B cell (primary cell): ENCODE results near the gene ANKRD33B. TPM values are rescaled to one million over a fixed set of nuclear protein-coding genes. Genes with fewer than 3 reads are reported as not detected.

Experiments used
- ATAC-seq: fragments of 200-7000 bp; cut with Tn5 transposase; one replicate; pipeline ENCODE4 v1.10.0; 2021; ENCODE audit warnings: low read depth, mild to moderate bottlenecking, moderate number of reproducible peaks, moderate library complexity
- CTCF ChIA-PET: fragments of 350-600 bp; sonication (Branson Sonifier 250); formaldehyde crosslinking; loops from one replicate; lab custom pipeline; 2021; ENCODE audit warnings: antibody characterized with exemption, inconsistent platforms; lab: Charles Lee
- POLR2A ChIA-PET: fragments of 350-600 bp; sonication (Branson Sonifier 250); formaldehyde crosslinking; loops from one replicate; lab custom pipeline; 2021; ENCODE audit warnings: antibody characterized with exemption; lab: Charles Lee
- DNase-seq: peaks from one replicate; pipeline ENCODE4 v3.0.0; 2013
- H2AFZ ChIP-seq: 2 replicates; pipeline ENCODE4 v1.6.1; 2012; ENCODE audit warnings: mild to moderate bottlenecking, low read depth, low read length; ENCODE audit not compliant: insufficient read depth, poor library complexity, severe bottlenecking
- H3K27ac ChIP-seq, 2 donors: 1 replicate in 1 of 2; 2 replicates in 1 of 2; pipeline ENCODE4 v1.5.1; 2012 to 2013; ENCODE audit warnings: low read length in 2 of 2, mild to moderate bottlenecking in 2 of 2, moderate library complexity in 1 of 2
- H3K27me3 ChIP-seq, 4 experiments: fragments of 200-600 bp in 1 of 4; sonication (generic) in 1 of 4; replicated peaks in 1 of 4; 1 replicate in 2 of 4; 2 replicates in 2 of 4; pipeline versions ENCODE4 v1.6.1 to v1.7.0; 2013 to 2016; ENCODE audit warnings: low read length in 3 of 4, mild to moderate bottlenecking in 2 of 4, mixed read lengths in 1 of 4, moderate library complexity in 1 of 4; ENCODE audit not compliant: insufficient read depth in 4 of 4, control insufficient read depth in 3 of 4; ENCODE audit errors: control extremely low read depth in 1 of 4
- H3K36me3 ChIP-seq, 2 experiments: replicated peaks in 1 of 2; 1 replicate in 1 of 2; 2 replicates in 1 of 2; pipeline versions ENCODE4 v1.6.1 to v1.7.1; 2013; ENCODE audit warnings: low read length in 1 of 2; ENCODE audit not compliant: insufficient read depth in 2 of 2, control insufficient read depth in 1 of 2; ENCODE audit errors: control extremely low read depth in 1 of 2, extremely low read depth in 1 of 2
- H3K4me1 ChIP-seq, 2 donors: fragments of 200-600 bp in 1 of 2; sonication (generic) in 1 of 2; 1 replicate in 1 of 2; 2 replicates in 1 of 2; pipeline versions ENCODE4 v1.5.1 to v1.6.1; 2013 to 2017; ENCODE audit warnings: low read length in 2 of 2; ENCODE audit not compliant: control insufficient read depth in 2 of 2, insufficient read depth in 2 of 2
- H3K4me2 ChIP-seq: replicated peaks from 2 replicates; pipeline ENCODE3; 2012; ENCODE audit warnings: mild to moderate bottlenecking, low read depth, low read length; ENCODE audit not compliant: poor library complexity, severe bottlenecking
- H3K4me3 ChIP-seq, 5 experiments: fragments of 200-600 bp in 1 of 5; sonication (generic) in 1 of 5; 1 replicate in 3 of 5; 2 replicates in 2 of 5; pipeline versions ENCODE4 v1.5.1 to v1.7.0; 2011 to 2016; ENCODE audit warnings: low read length in 4 of 5, mild to moderate bottlenecking in 4 of 5, low read depth in 2 of 5, control low read depth in 1 of 5, moderate library complexity in 1 of 5; ENCODE audit not compliant: insufficient read depth in 1 of 5; ENCODE audit errors: control extremely low read depth in 1 of 5, extremely low read depth in 1 of 5
- H3K79me2 ChIP-seq: fragments of 200-600 bp; sonication (generic); one replicate; pipeline ENCODE4 v1.6.0; 2016; ENCODE audit warnings: low read length; ENCODE audit not compliant: control insufficient read depth, insufficient read depth
- H3K9ac ChIP-seq: fragments of 200-600 bp; sonication (generic); 2 replicates; pipeline ENCODE4 v1.6.1; 2017; ENCODE audit warnings: mild to moderate bottlenecking, low read length, moderate library complexity
- H3K9me3 ChIP-seq, 3 donors: one replicate each; pipeline versions ENCODE4 v1.6.1 to v1.7.1; 2013; ENCODE audit warnings: low read length in 2 of 3; ENCODE audit not compliant: control insufficient read depth in 2 of 3, insufficient read depth in 1 of 3; ENCODE audit errors: control extremely low read depth in 1 of 3
- H4K20me1 ChIP-seq: 2 replicates; pipeline ENCODE4 v1.6.0; 2012; ENCODE audit warnings: mild to moderate bottlenecking, low read length; ENCODE audit not compliant: insufficient read depth, control insufficient read depth, poor library complexity, severe bottlenecking
- H3K27ac Mint-ChIP-seq: one replicate; pipeline ENCODE4 v1.8.0; 2021; ENCODE audit warnings: mixed read lengths
- H3K27me3 Mint-ChIP-seq: one replicate; pipeline ENCODE4 v1.8.0; 2021; ENCODE audit warnings: mixed read lengths
- H3K4me1 Mint-ChIP-seq: one replicate; pipeline ENCODE4 v1.8.0; 2021; ENCODE audit warnings: mixed read lengths
- H3K4me3 Mint-ChIP-seq: one replicate; pipeline ENCODE4 v1.8.0; 2021; ENCODE audit warnings: mixed read lengths
- H3K9me3 Mint-ChIP-seq: one replicate; pipeline ENCODE4 v1.8.0; 2022; ENCODE audit warnings: mixed read lengths; ENCODE audit not compliant: insufficient read depth
- CTCF ChIP-seq: fragments of 200-600 bp; IDR thresholded peaks from one replicate; pipeline ENCODE4 v1.8.0; 2022; ENCODE audit warnings: antibody characterized with exemption, mild to moderate bottlenecking
- EZH2 ChIP-seq: IDR thresholded peaks from 2 replicates; pipeline ENCODE4 v1.6.1; 2012; ENCODE audit warnings: borderline replicate concordance, low read depth, mild to moderate bottlenecking, moderate library complexity, low read length; ENCODE audit not compliant: insufficient read depth, poor library complexity, severe bottlenecking
- WGBS: methylation state at CpG from one replicate; pipeline ENCODE4 v1.1.5; 2013; ENCODE audit warnings: missing lambda C conversion rate; ENCODE audit not compliant: insufficient coverage; 5-methylcytosine and 5-hydroxymethylcytosine counted together
- intact Hi-C: fragments of 100-400 bp; cut with micrococcal nuclease; formaldehyde crosslinking; loops from one replicate; pipeline ENCODE4 v1.10.0; 2022
- polyA plus RNA-seq: library from polyadenylated mRNA; depleted of rRNA; stranded (reverse); fragments of >200 nt; gene quantifications from 2 replicates; pipeline ENCODE4 v1.2.3, GENCODE V29; 2012
- total RNA-seq, 2 donors: library from RNA; stranded (reverse); fragments of 120-200 nt in 1 of 2; gene quantifications; 1 replicate in 1 of 2; 2 replicates in 1 of 2; pipeline versions ENCODE4 v1.2.3 to v1.2.4, GENCODE V29; 2013 to 2022

ANKRD33B gene
- total and polyA plus RNA-seq, 2 donors (not counting 1 experiment from before 2014, with no cell fraction given), result 2.9 to 23.4 TPM

DNA sequence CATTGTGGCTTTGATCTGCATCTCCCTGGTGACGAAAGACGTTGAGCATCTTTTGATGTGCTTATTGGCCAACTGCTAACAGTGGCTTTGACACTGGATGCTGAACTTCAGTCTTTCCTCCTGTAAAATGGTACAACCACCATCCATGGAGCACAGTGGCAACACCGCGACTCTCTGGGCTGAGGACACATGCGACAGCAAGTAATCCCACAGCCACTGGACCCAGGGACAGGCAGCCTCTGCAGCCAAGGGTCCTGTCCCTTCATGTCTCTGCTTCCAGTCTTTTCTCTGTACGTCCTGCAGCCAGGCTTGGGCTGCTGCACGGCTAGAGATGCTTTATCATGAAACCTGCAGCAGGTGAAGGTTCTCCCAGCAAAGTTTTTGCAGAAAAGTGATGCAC, 113.7 kb downstream of the ANKRD33B start:
- no peaks in the 10 kb centered on the region for H3K27me3 ChIP-seq
- Mint-ChIP-seq H3K27me3 (no peaks in the 10 kb centered on the region), H3K27ac (no peak overlapping the region), H3K4me3 (no peak overlapping the region), H3K4me1 (no peaks in the 10 kb centered on the region), H3K9me3 (peaks cover 2% of the 10 kb centered on the region)
- no peaks in the 10 kb centered on the region for H3K4me1 ChIP-seq
- H3K36me3 ChIP-seq, result peaks cover 0 to 47% of the 10 kb centered on the region in 2 experiments
- POLR2A ChIA-PET, result no interaction called here
- no peaks in the 10 kb centered on the region for H4K20me1 ChIP-seq
- WGBS, result 100% methylated on average over 7 of the region's 7 CpGs
- CTCF ChIA-PET, result no interaction called here
- H3K27ac ChIP-seq, result no peak overlapping the region
- no peak overlapping the region for H3K4me3 ChIP-seq
- no peak for DNase-seq
- intact Hi-C loops, result no loop called here
- TF ChIP-seq EZH2 (no peak), CTCF (no peak)
- peaks cover 0 to 8% (median 0%) of the 10 kb centered on the region in 3 donors for H3K9me3 ChIP-seq
- no peak overlapping the region for H2AFZ ChIP-seq
- H3K9ac ChIP-seq, result no peak overlapping the region
- no peak for ATAC-seq
- no peaks in the 10 kb centered on the region for H3K79me2 ChIP-seq
- H3K4me2 ChIP-seq, result no peak overlapping the region

- Mint-ChIP-seq H3K4me1 (no peaks in the 10 kb centered on the region), H3K27me3 (no peaks in the 10 kb centered on the region), H3K27ac (no peak overlapping the region), H3K9me3 (peaks cover 2% of the 10 kb centered on the region), H3K4me3 (no peak overlapping the region)
- intact Hi-C loops, result no loop called here
- Histone ChIP-seq H3K27me3 (no peaks in the 10 kb centered on the region), H3K36me3 (peaks cover 0 to 55% of the 10 kb centered on the region in 2 experiments), H3K9ac (no peak overlapping the region), H3K27ac (no peak overlapping the region), H3K4me2 (no peak overlapping the region), H3K79me2 (no peaks in the 10 kb centered on the region), H3K9me3 (peaks cover 0 to 8% (median 0%) of the 10 kb centered on the region in 3 donors), H3K4me1 (no peaks in the 10 kb centered on the region), H4K20me1 (no peaks in the 10 kb centered on the region), H3K4me3 (no peak overlapping the region), H2AFZ (no peak overlapping the region)
- 100% methylated on average over 2 of the region's 2 CpGs for WGBS
- ChIA-PET POLR2A (no interaction called here), CTCF (no interaction called here)
- no peak for TF ChIP-seq CTCF
- TF ChIP-seq EZH2, result no peak
- DNase-seq (no peak), ATAC-seq (no peak)
Measured at GRCh38 chr5:10678244-10678643, 114.4 kb downstream of the ANKRD33B start.
